H9 (cell line): ENCODE results near the gene GSN. TPM values are rescaled to one million over a fixed set of nuclear protein-coding genes. Genes with fewer than 3 reads are reported as not detected.

Experiments
- DNase-seq: peaks from one replicate; pipeline ENCODE4 v3.0.0-alpha.2; 2017
- H2AFZ ChIP-seq: one replicate; pipeline ENCODE4 v1.6.1; 2013; ENCODE audit warnings: mild to moderate bottlenecking, low read length, control low read depth, moderate library complexity
- H2AK5ac ChIP-seq: 2 replicates; pipeline ENCODE4 v1.6.1; 2013; ENCODE audit warnings: low read length, control low read depth, mixed read lengths; ENCODE audit not compliant: insufficient read length
- H2BK120ac ChIP-seq: one replicate; pipeline ENCODE4 v1.6.1; 2013; ENCODE audit warnings: low read depth, mild to moderate bottlenecking, low read length, control low read depth, inconsistent platforms; ENCODE audit not compliant: poor library complexity, severe bottlenecking
- H2BK12ac ChIP-seq: 2 replicates; pipeline ENCODE4 v1.6.1; 2013; ENCODE audit warnings: low read length, control low read depth, mixed read lengths, low read depth; ENCODE audit not compliant: insufficient read length
- H2BK15ac ChIP-seq: 2 replicates; pipeline ENCODE4 v1.6.1; 2013; ENCODE audit warnings: low read depth, low read length, control low read depth
- H2BK20ac ChIP-seq: one replicate; pipeline ENCODE4 v1.6.1; 2013; ENCODE audit warnings: low read depth, mild to moderate bottlenecking, low read length, control low read depth, inconsistent platforms; ENCODE audit not compliant: poor library complexity, severe bottlenecking
- H2BK5ac ChIP-seq: 2 replicates; pipeline ENCODE4 v1.6.1; 2013; ENCODE audit warnings: low read length, control low read depth, mixed read lengths; ENCODE audit not compliant: insufficient read length
- H3K14ac ChIP-seq: 2 replicates; pipeline ENCODE4 v1.6.1; 2013; ENCODE audit warnings: low read length, control low read depth; ENCODE audit not compliant: insufficient read depth
- H3K18ac ChIP-seq: 2 replicates; pipeline ENCODE4 v1.6.1; 2013; ENCODE audit warnings: low read depth, mild to moderate bottlenecking, mixed read lengths, low read length, control low read depth; ENCODE audit not compliant: insufficient read length
- H3K23ac ChIP-seq: 2 replicates; pipeline ENCODE4 v1.6.1; 2013; ENCODE audit warnings: low read length, control low read depth, mixed read lengths, low read depth; ENCODE audit not compliant: insufficient read length
- H3K23me2 ChIP-seq: 2 replicates; pipeline ENCODE4 v1.6.1; 2013; ENCODE audit warnings: low read depth, mild to moderate bottlenecking, mixed read lengths, low read length, control low read depth; ENCODE audit not compliant: insufficient read length, poor library complexity, severe bottlenecking
- H3K27ac ChIP-seq: 2 replicates; pipeline ENCODE4 v1.5.1; 2013; ENCODE audit warnings: low read length, control low read depth, mixed read lengths, low read depth; ENCODE audit not compliant: insufficient read length
- H3K27me3 ChIP-seq: 2 replicates; pipeline ENCODE4 v1.6.1; 2013; ENCODE audit warnings: low read length, control low read depth, inconsistent platforms; ENCODE audit not compliant: insufficient read depth
- H3K4ac ChIP-seq: 2 replicates; pipeline ENCODE4 v1.6.1; 2013; ENCODE audit warnings: low read depth, mild to moderate bottlenecking, control low read depth, inconsistent platforms, low read length, moderate library complexity
- H3K4me1 ChIP-seq: 2 replicates; pipeline ENCODE4 v1.6.1; 2013; ENCODE audit warnings: low read length, control low read depth, inconsistent platforms; ENCODE audit not compliant: insufficient read depth
- H3K4me2 ChIP-seq: 2 replicates; pipeline ENCODE4 v1.6.1; 2013; ENCODE audit warnings: low read length, control low read depth, mixed read lengths; ENCODE audit not compliant: insufficient read length, insufficient read depth
- H3K56ac ChIP-seq: 2 replicates; pipeline ENCODE4 v1.6.1; 2013; ENCODE audit warnings: low read depth, mild to moderate bottlenecking, mixed read lengths, low read length, control low read depth; ENCODE audit not compliant: insufficient read length
- H3K79me1 ChIP-seq: 2 replicates; pipeline ENCODE4 v1.6.1; 2013; ENCODE audit warnings: low read depth, mild to moderate bottlenecking, moderate library complexity, low read length, control low read depth, inconsistent platforms; ENCODE audit not compliant: insufficient read depth, poor library complexity, severe bottlenecking
- H3K79me2 ChIP-seq: 2 replicates; pipeline ENCODE4 v1.6.1; 2013; ENCODE audit warnings: low read length, control low read depth, inconsistent platforms; ENCODE audit not compliant: insufficient read depth
- H3K9ac ChIP-seq: 2 replicates; pipeline ENCODE4 v1.6.1; 2013; ENCODE audit warnings: low read length, control low read depth, mixed read lengths; ENCODE audit not compliant: insufficient read length; ENCODE audit errors: extremely low read depth
- H3K9me3 ChIP-seq: one replicate; pipeline ENCODE4 v1.6.1; 2013; ENCODE audit warnings: low read depth, low read length, inconsistent platforms; ENCODE audit not compliant: control insufficient read depth
- H3T11ph ChIP-seq: one replicate; pipeline ENCODE4 v1.6.1; 2013; ENCODE audit warnings: mild to moderate bottlenecking, low read length, control low read depth, inconsistent platforms
- H4K20me1 ChIP-seq: one replicate; pipeline ENCODE4 v1.6.1; 2013; ENCODE audit not compliant: control insufficient read depth, insufficient read length, insufficient read depth
- H4K5ac ChIP-seq: 2 replicates; pipeline ENCODE4 v1.6.1; 2013; ENCODE audit warnings: low read depth, mild to moderate bottlenecking, mixed read lengths, low read length, control low read depth; ENCODE audit not compliant: insufficient read length
- H4K8ac ChIP-seq: replicated peaks from 2 replicates; pipeline ENCODE4 v1.6.1; 2013; ENCODE audit warnings: low read length, control low read depth, mixed read lengths, low read depth; ENCODE audit not compliant: insufficient read length
- H4K91ac ChIP-seq: 2 replicates; pipeline ENCODE4 v1.6.1; 2013; ENCODE audit warnings: low read depth, mild to moderate bottlenecking, moderate library complexity, mixed read lengths, low read length, control low read depth; ENCODE audit not compliant: insufficient read length
- H3K27ac Mint-ChIP-seq, 3 experiments: 2 replicates in 2 of 3; 3 replicates in 1 of 3; pipeline ENCODE4 v1.8.0; 2020 to 2021; ENCODE audit warnings: mixed read lengths in 3 of 3, mild to moderate bottlenecking in 1 of 3, moderate library complexity in 1 of 3
- H3K27me3 Mint-ChIP-seq: 2 replicates; pipeline ENCODE4 v1.8.0; 2021; ENCODE audit warnings: low read depth, mild to moderate bottlenecking, moderate library complexity, mixed read lengths
- H3K36me3 Mint-ChIP-seq, 3 experiments: 2 replicates in 2 of 3; 3 replicates in 1 of 3; pipeline ENCODE4 v1.8.0; 2020 to 2021; ENCODE audit warnings: low read depth in 3 of 3, mixed read lengths in 3 of 3; ENCODE audit not compliant: insufficient read depth in 1 of 3
- H3K4me1 Mint-ChIP-seq, 2 experiments: 2 replicates each; pipeline ENCODE4 v1.8.0; 2020; ENCODE audit warnings: mixed read lengths in 2 of 2
- H3K4me3 Mint-ChIP-seq, 2 experiments: 2 replicates in 1 of 2; 3 replicates in 1 of 2; pipeline ENCODE4 v1.8.0; 2020 to 2021; ENCODE audit warnings: mild to moderate bottlenecking in 2 of 2, mixed read lengths in 2 of 2, moderate library complexity in 1 of 2
- H3K9me3 Mint-ChIP-seq, 2 experiments: 2 replicates in 1 of 2; 3 replicates in 1 of 2; pipeline ENCODE4 v1.8.0; 2020; ENCODE audit warnings: mild to moderate bottlenecking in 2 of 2, mixed read lengths in 2 of 2, moderate library complexity in 1 of 2
- WGBS: extraction: QIAGEN DNeasy Blood & Tissue Kit; methylation state at CpG from one replicate; pipeline ENCODE4 v1.1.7; 2013; ENCODE audit warnings: missing lambda C conversion rate, low lambda C conversion rate, mixed read lengths; ENCODE audit not compliant: insufficient read length; ENCODE audit errors: extremely low coverage; 5-methylcytosine and 5-hydroxymethylcytosine counted together
- total RNA-seq: library from RNA; stranded (reverse); gene quantifications from 2 replicates; pipeline ENCODE4 v1.2.1, GENCODE V29; 2021
- TF ChIP-seq, protein P1 (sequence below): fragments of 200-600 bp; sonication (generic); conservative IDR thresholded peaks from 3 replicates; pipeline ENCODE4 v1.8.0; 2021; ENCODE audit warnings: antibody characterized with exemption, mild to moderate bottlenecking

The GSN gene
- total RNA-seq, 1 experiment from 2014 or later, result 14.9 TPM

DNA sequence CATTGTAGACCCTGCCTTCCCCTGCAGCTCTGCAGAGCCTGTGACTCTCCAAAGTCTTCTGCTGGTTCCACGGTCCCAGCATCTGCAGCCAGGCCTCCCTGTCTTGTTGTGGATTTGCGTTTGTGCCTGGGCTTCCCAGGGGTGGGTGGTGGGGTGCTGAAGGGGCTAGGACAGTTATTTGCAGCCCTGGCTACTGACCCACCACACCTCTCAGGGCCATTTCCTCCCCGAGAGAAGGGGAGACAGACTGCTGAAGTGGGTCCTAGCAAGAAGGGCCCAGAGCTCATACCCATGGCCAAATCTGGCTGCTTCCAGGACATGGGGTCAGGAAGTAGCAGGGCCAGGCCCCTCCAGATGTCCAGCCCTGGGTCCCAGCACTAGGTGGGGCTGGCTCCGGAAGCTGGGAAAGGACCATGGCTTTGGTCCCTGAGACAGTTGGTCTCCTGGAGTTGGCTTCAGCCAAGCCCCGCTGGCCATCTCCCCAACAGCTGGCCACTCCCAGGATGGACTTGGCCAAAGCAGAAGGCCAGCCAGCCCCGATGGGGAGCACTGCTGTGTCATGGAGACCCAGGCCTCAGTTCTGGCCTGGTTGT, 26.3 kb downstream of the GSN start:
- H3K27me3 ChIP-seq, result no peaks in the 10 kb centered on the region; the same call in 1 of the 2 replicates
- H3K36me3 Mint-ChIP-seq, result peaks cover 0 to 1% (median 0%) of the 10 kb centered on the region in 3 experiments; a peak in 1 of 7 replicates
- WGBS, result no CpG with 5 or more reads among the region's 6 CpGs
- no peak overlapping the region for H2BK5ac ChIP-seq
- H3K27ac Mint-ChIP-seq, result no peak overlapping the region
- H2BK12ac ChIP-seq, result no peak overlapping the region
- H4K20me1 ChIP-seq, result no peaks in the 10 kb centered on the region
- H2BK120ac ChIP-seq, result no peak overlapping the region
- peaks cover 96% of the 10 kb centered on the region for H3K27me3 Mint-ChIP-seq
- H2AFZ ChIP-seq, result no peak overlapping the region
- peaks cover 24 to 34% of the 10 kb centered on the region in 2 experiments for H3K4me1 Mint-ChIP-seq
- H3K79me1 ChIP-seq, result no peaks in the 10 kb centered on the region
- H3K27ac ChIP-seq, result no peak overlapping the region
- no peak overlapping the region for H3K18ac ChIP-seq
- no peak overlapping the region for H3K56ac ChIP-seq
- H2BK15ac ChIP-seq, result no peak overlapping the region
- no peak overlapping the region for H3K4me3 Mint-ChIP-seq
- H4K8ac ChIP-seq, result no peak overlapping the region
- H3K4ac ChIP-seq, result no peak overlapping the region
- H3K14ac ChIP-seq, result no peak overlapping the region; the same call in 1 of the 2 replicates
- H3K9me3 ChIP-seq, result no peaks in the 10 kb centered on the region
- no peak for DNase-seq
- H3K9ac ChIP-seq, result no peak overlapping the region
- H3K4me2 ChIP-seq, result no peak overlapping the region
- H3K4me1 ChIP-seq, result peaks cover 8% of the 10 kb centered on the region
- H2AK5ac ChIP-seq, result no peak overlapping the region
- H3K23ac ChIP-seq, result no peak overlapping the region
- H3T11ph ChIP-seq, result no peak overlapping the region
- H4K91ac ChIP-seq, result no peak overlapping the region
- H3K9me3 Mint-ChIP-seq, result no peaks in the 10 kb centered on the region; a peak in 1 of 5 replicates
- TF ChIP-seq, protein P1, sequence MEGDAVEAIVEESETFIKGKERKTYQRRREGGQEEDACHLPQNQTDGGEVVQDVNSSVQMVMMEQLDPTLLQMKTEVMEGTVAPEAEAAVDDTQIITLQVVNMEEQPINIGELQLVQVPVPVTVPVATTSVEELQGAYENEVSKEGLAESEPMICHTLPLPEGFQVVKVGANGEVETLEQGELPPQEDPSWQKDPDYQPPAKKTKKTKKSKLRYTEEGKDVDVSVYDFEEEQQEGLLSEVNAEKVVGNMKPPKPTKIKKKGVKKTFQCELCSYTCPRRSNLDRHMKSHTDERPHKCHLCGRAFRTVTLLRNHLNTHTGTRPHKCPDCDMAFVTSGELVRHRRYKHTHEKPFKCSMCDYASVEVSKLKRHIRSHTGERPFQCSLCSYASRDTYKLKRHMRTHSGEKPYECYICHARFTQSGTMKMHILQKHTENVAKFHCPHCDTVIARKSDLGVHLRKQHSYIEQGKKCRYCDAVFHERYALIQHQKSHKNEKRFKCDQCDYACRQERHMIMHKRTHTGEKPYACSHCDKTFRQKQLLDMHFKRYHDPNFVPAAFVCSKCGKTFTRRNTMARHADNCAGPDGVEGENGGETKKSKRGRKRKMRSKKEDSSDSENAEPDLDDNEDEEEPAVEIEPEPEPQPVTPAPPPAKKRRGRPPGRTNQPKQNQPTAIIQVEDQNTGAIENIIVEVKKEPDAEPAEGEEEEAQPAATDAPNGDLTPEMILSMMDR, result no peak
- no peaks in the 10 kb centered on the region for H3K23me2 ChIP-seq
- H4K5ac ChIP-seq, result no peak overlapping the region
- H3K79me2 ChIP-seq, result no peaks in the 10 kb centered on the region
- H2BK20ac ChIP-seq, result no peak overlapping the region
